Right lobe of liver (tissue), 6 donors: ENCODE measurements around the gene TOMM34. TPM values are rescaled to one million over a fixed set of nuclear protein-coding genes. Genes with fewer than 3 reads are reported as not detected.

Experiments used
- ATAC-seq, 4 donors: fragments of 200-7000 bp; cut with Tn5 transposase; one replicate each; pipeline ENCODE4 v1.9.1; 2020; ENCODE audit warnings: mild to moderate bottlenecking in 4 of 4, moderate library complexity in 4 of 4
- DNase-seq, 3 donors: peaks; one replicate each; pipeline ENCODE4 v3.0.0-alpha.2; 2020
- H3K27ac ChIP-seq, 3 donors: fragments of 200-600 bp; one replicate each; pipeline ENCODE4 v1.8.0; 2022
- H3K27me3 ChIP-seq, 2 donors: fragments of 200-600 bp; one replicate each; pipeline ENCODE4 v1.8.0; 2022
- H3K36me3 ChIP-seq, 4 donors: fragments of 200-600 bp; sonication (generic) in 1 of 4; one replicate each; pipeline versions ENCODE4 v1.5.1 to v1.8.0; 2017 to 2022; ENCODE audit warnings: control low read depth in 1 of 4
- H3K4me1 ChIP-seq, 4 donors: fragments of 200-600 bp; sonication (generic) in 1 of 4; one replicate each; pipeline versions ENCODE4 v1.5.1 to v1.8.0; 2017 to 2022; ENCODE audit warnings: control low read depth in 1 of 4
- H3K4me3 ChIP-seq, 3 donors: fragments of 200-600 bp; one replicate each; pipeline ENCODE4 v1.8.0; 2022
- H3K9me3 ChIP-seq, 4 donors: fragments of 200-600 bp; sonication (generic) in 1 of 4; one replicate each; pipeline versions ENCODE4 v1.5.1 to v1.8.0; 2017 to 2022; ENCODE audit warnings: control low read depth in 1 of 4
- POLR2A ChIP-seq: fragments of 450-650 bp; IDR thresholded peaks from one replicate; pipeline ENCODE4 v1.6.1; 2017; ENCODE audit warnings: antibody characterized with exemption, mild to moderate bottlenecking
- WGBS: methylation state at CpG from one replicate; pipeline ENCODE4 v1.1.6; 2018; ENCODE audit warnings: low coverage, low lambda C conversion rate; ENCODE audit not compliant: insufficient coverage; ENCODE audit errors: missing lambda C conversion rate; 5-methylcytosine and 5-hydroxymethylcytosine counted together
- intact Hi-C, 2 donors: fragments of 100-400 bp; cut with DNase I; formaldehyde crosslinking; loops; one replicate each; pipeline versions ENCODE4 v1.11.2 to v1.14.1; 2022
- total RNA-seq, 6 experiments: library from RNA; depleted of rRNA in 2 of 6; stranded (reverse); fragments of >200 nt in 2 of 6; fragmentation: NEBNext Ultra II Directional in 3 of 6; extraction: Animal tissue kit (Norgen Biotek cat#: 25700) in 3 of 6; gene quantifications; one replicate each; pipeline versions ENCODE4 v1.1.0 to v1.2.4, GENCODE V29; 2016 to 2023
- TF ChIP-seq, protein P1 (sequence below), 4 donors: fragments of 200-600 bp in 3 of 4; fragments of 450-650 bp in 1 of 4; IDR thresholded peaks; one replicate each; pipeline versions ENCODE4 v1.5.1 to v1.8.0; 2016 to 2022; ENCODE audit warnings: antibody characterized with exemption in 4 of 4, mild to moderate bottlenecking in 2 of 4
- donor health status: DM: no; HTN: yes; CAD: no.
- donor health status: DM: no; HTN: no; CAD: no.
- donor health status: DM: no; HTN: no; CAD: no.
- donor health status: DM: no; HTN: yes; CAD: no.
- donor health status: DM: no; HTN: yes; CAD: no.

Gene TOMM34
- total RNA-seq, 6 experiments from 2014 or later: 6.7 to 17.7 (median 10.0) TPM

DNA sequence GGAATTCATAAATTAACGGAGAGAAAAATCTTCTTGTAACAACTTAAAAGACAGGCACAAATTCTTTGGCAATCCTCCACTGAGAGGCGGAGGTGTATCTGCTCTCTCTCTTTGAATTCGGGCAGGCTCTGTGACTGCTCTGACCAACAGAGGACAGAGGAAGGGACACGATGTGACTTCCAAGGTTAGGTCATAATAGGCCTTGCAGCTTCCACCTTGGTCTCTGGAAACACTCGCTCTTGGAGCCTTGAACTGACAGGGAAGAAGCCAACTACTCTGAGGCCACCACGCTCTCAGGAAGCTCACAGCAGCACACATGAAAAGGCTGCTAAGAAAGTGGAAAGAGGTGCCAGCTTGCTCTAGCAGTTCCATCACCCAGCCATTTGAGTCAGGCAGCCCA lies 14.9 kb downstream of the TOMM34 start:
- H3K27me3 ChIP-seq: no peaks in the 10 kb centered on the region
- H3K4me1 ChIP-seq: peaks cover 0 to 20% (median 6%) of the 10 kb centered on the region in 4 donors
- no peaks in the 10 kb centered on the region for H3K9me3 ChIP-seq
- no peak overlapping the region for H3K4me3 ChIP-seq
- TF ChIP-seq, protein P1, sequence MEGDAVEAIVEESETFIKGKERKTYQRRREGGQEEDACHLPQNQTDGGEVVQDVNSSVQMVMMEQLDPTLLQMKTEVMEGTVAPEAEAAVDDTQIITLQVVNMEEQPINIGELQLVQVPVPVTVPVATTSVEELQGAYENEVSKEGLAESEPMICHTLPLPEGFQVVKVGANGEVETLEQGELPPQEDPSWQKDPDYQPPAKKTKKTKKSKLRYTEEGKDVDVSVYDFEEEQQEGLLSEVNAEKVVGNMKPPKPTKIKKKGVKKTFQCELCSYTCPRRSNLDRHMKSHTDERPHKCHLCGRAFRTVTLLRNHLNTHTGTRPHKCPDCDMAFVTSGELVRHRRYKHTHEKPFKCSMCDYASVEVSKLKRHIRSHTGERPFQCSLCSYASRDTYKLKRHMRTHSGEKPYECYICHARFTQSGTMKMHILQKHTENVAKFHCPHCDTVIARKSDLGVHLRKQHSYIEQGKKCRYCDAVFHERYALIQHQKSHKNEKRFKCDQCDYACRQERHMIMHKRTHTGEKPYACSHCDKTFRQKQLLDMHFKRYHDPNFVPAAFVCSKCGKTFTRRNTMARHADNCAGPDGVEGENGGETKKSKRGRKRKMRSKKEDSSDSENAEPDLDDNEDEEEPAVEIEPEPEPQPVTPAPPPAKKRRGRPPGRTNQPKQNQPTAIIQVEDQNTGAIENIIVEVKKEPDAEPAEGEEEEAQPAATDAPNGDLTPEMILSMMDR (IDR thresholded peaks at IDR 0.05): no peak
- TF ChIP-seq POLR2A: no peak
- H3K27ac ChIP-seq: no peak overlapping the region
- intact Hi-C loops: no loop called here
- ATAC-seq (no peak), DNase-seq (no peak)
- H3K36me3 ChIP-seq: peaks cover 0 to 41% (median 9%) of the 10 kb centered on the region in 4 donors
- 96% methylated on average over 4 of the region's 6 CpGs for WGBS

DNA sequence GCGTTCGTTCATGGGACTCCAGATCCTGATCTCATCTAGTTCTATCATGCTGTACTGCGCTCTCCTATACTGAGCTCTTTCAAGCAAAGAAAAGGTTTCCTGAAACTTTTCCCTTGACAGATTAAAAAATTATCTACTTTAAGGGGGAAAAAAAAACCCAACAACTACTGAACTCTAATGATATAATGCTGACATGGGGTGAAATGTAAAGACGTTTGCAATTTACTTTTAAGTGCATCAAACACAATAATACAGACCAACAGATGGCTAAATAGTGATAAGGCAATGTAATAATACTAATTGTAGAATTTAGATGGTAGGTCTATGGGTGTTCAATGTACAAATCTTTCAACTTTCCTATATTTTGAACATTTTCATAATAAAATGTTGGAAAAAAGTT lies 16.4 kb downstream of the TOMM34 start:
- Histone ChIP-seq H3K27ac (no peak overlapping the region), H3K9me3 (no peaks in the 10 kb centered on the region), H3K36me3 (peaks cover 0 to 43% (median 9%) of the 10 kb centered on the region in 4 donors), H3K4me1 (peaks cover 0 to 20% (median 6%) of the 10 kb centered on the region in 4 donors), H3K4me3 (no peak overlapping the region), H3K27me3 (no peaks in the 10 kb centered on the region)
- 88% methylated on average over 4 of the region's 4 CpGs for WGBS
- TF ChIP-seq, protein P1 (IDR thresholded peaks at IDR 0.05): no peak
- no peak for TF ChIP-seq POLR2A
- intact Hi-C loops: no loop called here
- DNase-seq (no peak), ATAC-seq (no peak)

DNA sequence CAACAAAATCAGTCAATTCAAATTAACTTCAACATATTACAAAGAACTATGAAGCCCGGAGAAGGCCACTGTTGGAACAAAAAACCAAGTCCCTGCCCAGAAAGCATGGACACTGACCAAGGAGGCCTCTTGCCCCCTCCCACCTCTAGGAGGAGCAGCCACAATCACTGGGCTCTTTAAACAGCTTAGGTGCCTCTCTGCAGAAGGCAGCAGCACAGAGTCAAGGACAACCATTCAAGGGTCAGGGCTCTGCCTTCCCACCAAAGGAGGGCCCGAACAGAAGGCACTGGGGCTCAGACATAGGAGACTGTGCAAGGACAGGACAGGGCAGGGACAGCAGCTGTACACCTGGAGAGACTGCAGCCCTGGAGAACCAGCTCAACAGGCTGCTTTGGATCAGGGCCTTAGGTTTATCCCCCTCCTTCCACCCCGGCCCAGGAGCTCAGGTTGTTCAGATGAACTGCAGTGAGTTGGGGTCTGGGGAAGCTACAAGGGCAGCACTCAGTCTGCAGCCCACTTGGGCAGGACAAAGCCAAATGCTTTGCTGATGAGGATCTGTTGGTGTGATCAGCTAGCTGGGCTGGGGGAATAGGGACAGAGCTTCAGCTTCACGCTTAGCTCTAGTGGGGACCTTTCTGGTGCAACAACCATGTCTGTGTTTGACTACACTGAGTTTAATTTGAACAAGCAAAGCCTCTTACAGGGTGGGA lies 17.8 kb downstream of the TOMM34 start:
- ATAC-seq (no peak), DNase-seq (no peak)
- Histone ChIP-seq H3K9me3 (no peaks in the 10 kb centered on the region), H3K36me3 (peaks cover 0 to 37% (median 9%) of the 10 kb centered on the region in 4 donors), H3K27ac (no peak overlapping the region), H3K4me1 (peaks cover 0 to 15% (median 5%) of the 10 kb centered on the region in 4 donors), H3K4me3 (no peak overlapping the region), H3K27me3 (no peaks in the 10 kb centered on the region)
- TF ChIP-seq, protein P1 (IDR thresholded peaks at IDR 0.05): no peak
- TF ChIP-seq POLR2A: no peak
- WGBS: 93% methylated on average over 2 of the region's 4 CpGs
- intact Hi-C loops: no loop called here

DNA sequence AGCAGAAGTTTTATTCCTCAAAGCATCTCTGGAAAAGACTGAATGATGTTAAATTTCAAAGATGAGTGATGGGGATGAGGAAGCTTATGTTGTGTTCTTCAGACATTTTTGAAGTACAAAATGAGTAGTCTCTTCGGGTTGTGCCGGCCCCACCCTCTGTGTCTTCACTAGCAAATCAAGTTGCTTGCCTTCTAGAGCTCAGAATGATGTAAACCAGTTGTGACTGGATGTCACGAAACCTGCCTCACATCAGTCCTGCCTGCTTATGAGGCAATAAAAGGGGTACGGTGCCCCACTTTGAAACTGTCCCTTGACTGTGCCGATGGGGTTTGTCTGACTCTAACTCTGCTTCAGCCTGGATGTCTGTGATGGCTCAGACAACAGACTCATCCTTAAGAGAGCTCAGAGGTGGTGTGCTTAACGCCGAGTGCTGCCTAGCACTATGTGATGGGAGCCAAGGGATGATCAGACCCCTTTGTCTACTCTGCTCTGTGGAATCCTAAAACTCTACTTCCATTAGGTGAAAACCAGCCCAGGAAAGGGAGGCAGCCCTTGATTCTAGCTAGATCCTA lies 19.0 kb downstream of the TOMM34 start:
- Histone ChIP-seq H3K4me3 (no peak overlapping the region), H3K27ac (no peak overlapping the region), H3K36me3 (peaks cover 0 to 45% (median 7%) of the 10 kb centered on the region in 4 donors), H3K27me3 (no peaks in the 10 kb centered on the region), H3K4me1 (peaks cover 0 to 4% (median 0%) of the 10 kb centered on the region in 4 donors), H3K9me3 (no peaks in the 10 kb centered on the region)
- WGBS: 88% methylated on average over 2 of the region's 7 CpGs
- DNase-seq (no peak), ATAC-seq (no peak)
- intact Hi-C loops: no loop called here
- TF ChIP-seq, protein P1 (IDR thresholded peaks at IDR 0.05): no peak
- TF ChIP-seq POLR2A: no peak
